GM12878 (cell line): ENCODE data around the gene CEACAM4. TPM values are rescaled to one million over a fixed set of nuclear protein-coding genes. Genes with fewer than 3 reads are reported as not detected.

Experiments
- ATAC-seq: fragments of 200-7000 bp; cut with Tn5 transposase; 3 replicates; pipeline ENCODE4 v1.9.1; 2020; ENCODE audit warnings: mild to moderate bottlenecking, moderate library complexity
- BruUV-seq: library from RNA; stranded (reverse); fragments of 400-500 nt; replicated peaks from 2 replicates; lab custom pipeline; 2021; lab: Mats Ljungman, UMichigan
- CTCF ChIA-PET: fragments of 300-600 bp; sonication (Branson Sonifier 250); formaldehyde crosslinking; extraction: SDS; loops from one replicate; lab custom pipeline; 2021; ENCODE audit warnings: inconsistent platforms; lab: Yijun Ruan, JAX
- POLR2A ChIA-PET: fragments of 350-600 bp; formaldehyde crosslinking; extraction: SDS; loops from one replicate; lab custom pipeline; 2021; ENCODE audit warnings: inconsistent platforms; lab: Charles Lee
- RAD21 ChIA-PET: fragments of 300-600 bp; sonication (Branson Sonifier 250); formaldehyde crosslinking; loops from one replicate; lab custom pipeline; 2023; ENCODE audit warnings: antibody characterized with exemption; ENCODE audit not compliant: unreplicated experiment; lab: Charles Lee
- SMC1A ChIA-PET: fragments of 300-600 bp; sonication (Branson Sonifier 250); formaldehyde crosslinking; loops from one replicate; lab custom pipeline; 2023; ENCODE audit not compliant: unreplicated experiment, uncharacterized antibody; lab: Charles Lee
- DNase-seq: peaks from one replicate; pipeline ENCODE4 v3.0.0-alpha.2; 2011; ENCODE audit warnings: low read depth, low spot score
- FAIRE-seq: peaks from 3 replicates; lab custom pipeline; 2011; peaks lifted over from hg19 to GRCh38; lab: Jason Lieb, UNC
- H2AFZ ChIP-seq: 2 replicates; pipeline ENCODE4 v1.6.0; 2011; ENCODE audit warnings: low read depth, low read length, control low read depth; ENCODE audit not compliant: control insufficient read depth
- H3K27ac ChIP-seq: 2 replicates; pipeline ENCODE4 v1.5.1; 2011; ENCODE audit warnings: control low read depth; ENCODE audit not compliant: control insufficient read depth, insufficient read depth
- H3K27me3 ChIP-seq, 2 experiments: replicated peaks in 1 of 2; 2 replicates each; pipeline versions ENCODE4 v1.6.0 to v1.6.1; 2011; ENCODE audit warnings: low read length in 1 of 2; ENCODE audit not compliant: control insufficient read depth in 2 of 2, insufficient read depth in 2 of 2
- H3K36me3 ChIP-seq, 2 experiments: 2 replicates each; pipeline ENCODE4 v1.5.1; 2011; ENCODE audit warnings: low read length in 1 of 2; ENCODE audit not compliant: control insufficient read depth in 2 of 2, insufficient read depth in 2 of 2
- H3K4me1 ChIP-seq: 2 replicates; pipeline ENCODE4 v1.6.1; 2011; ENCODE audit warnings: mild to moderate bottlenecking, low read length, moderate library complexity, mixed read lengths; ENCODE audit not compliant: control insufficient read depth, insufficient read depth
- H3K4me2 ChIP-seq: 2 replicates; pipeline ENCODE4 v1.6.0; 2011; ENCODE audit warnings: control low read depth; ENCODE audit not compliant: control insufficient read depth, insufficient read depth
- H3K4me3 ChIP-seq: fragments of 200-600 bp; sonication (generic); 2 replicates; pipeline ENCODE4 v1.5.1; 2016
- H3K79me2 ChIP-seq: 2 replicates; pipeline ENCODE4 v1.6.0; 2011; ENCODE audit warnings: low read length; ENCODE audit not compliant: control insufficient read depth, insufficient read depth
- H3K9ac ChIP-seq: 2 replicates; pipeline ENCODE4 v1.8.0; 2011; ENCODE audit warnings: low read length, control low read depth, mixed read lengths; ENCODE audit not compliant: control insufficient read depth, insufficient read depth
- H3K9me3 ChIP-seq: replicated peaks from 3 replicates; pipeline ENCODE4 v1.5.1; 2011; ENCODE audit warnings: mild to moderate bottlenecking, low read length; ENCODE audit not compliant: control insufficient read depth, insufficient read depth
- H4K20me1 ChIP-seq: 2 replicates; pipeline ENCODE4 v1.6.0; 2011; ENCODE audit not compliant: control insufficient read depth, insufficient read depth
- CREM ChIP-seq: IDR thresholded peaks from 2 replicates; pipeline ENCODE4 v1.6.1; 2014; ENCODE audit warnings: antibody characterized with exemption, low read depth
- CTCF ChIP-seq, 3 experiments: IDR thresholded peaks in 2 of 3; conservative IDR thresholded peaks in 1 of 3; 2 replicates each; pipeline ENCODE4 v1.5.1; 2011; ENCODE audit warnings: low read depth in 3 of 3, low read length in 3 of 3, mild to moderate bottlenecking in 3 of 3, control low read depth in 2 of 3, moderate library complexity in 2 of 3, inconsistent platforms in 1 of 3, mixed read lengths in 1 of 3; ENCODE audit not compliant: control insufficient read depth in 2 of 3, insufficient read depth in 1 of 3; ENCODE audit errors: extremely low read depth in 1 of 3
- KLF5 ChIP-seq: fragments of 450-650 bp; IDR thresholded peaks from 2 replicates; pipeline ENCODE4 v1.6.1; 2014; ENCODE audit warnings: mild to moderate bottlenecking; ENCODE audit not compliant: partially characterized antibody
- PBX3 ChIP-seq: IDR thresholded peaks from 2 replicates; pipeline ENCODE4 v1.6.1; 2011; ENCODE audit warnings: mild to moderate bottlenecking, low read depth, low read length, moderate library complexity; ENCODE audit not compliant: insufficient replicate concordance
- POU2F2 ChIP-seq: IDR thresholded peaks from 3 replicates; pipeline ENCODE4 v1.6.1; 2011; ENCODE audit warnings: low read depth, mild to moderate bottlenecking, low read length, borderline replicate concordance
- RAD21 ChIP-seq: IDR thresholded peaks from 2 replicates; pipeline ENCODE4 v1.6.1; 2011; ENCODE audit warnings: mild to moderate bottlenecking, low read depth, low read length, moderate library complexity; ENCODE audit not compliant: insufficient read depth
- SMC3 ChIP-seq: IDR thresholded peaks from 2 replicates; pipeline ENCODE4 v1.6.1; 2011; ENCODE audit warnings: low read length, improper control_type of control experiment, borderline replicate concordance
- YY1 ChIP-seq: IDR thresholded peaks from 2 replicates; pipeline ENCODE4 v1.6.1; 2011; ENCODE audit warnings: low read depth, mild to moderate bottlenecking, low read length
- ZNF24 ChIP-seq: fragments of 450-650 bp; IDR thresholded peaks from 2 replicates; pipeline ENCODE4 v1.6.1; 2017; ENCODE audit warnings: antibody characterized with exemption, mild to moderate bottlenecking
- ZNF622 ChIP-seq: fragments of 450-650 bp; IDR thresholded peaks from 2 replicates; pipeline ENCODE4 v1.6.1; 2017; ENCODE audit warnings: mild to moderate bottlenecking, inconsistent platforms
- WGBS: methylation state at CpG from one replicate; pipeline ENCODE4 v1.1.6; 2016; ENCODE audit warnings: low lambda C conversion rate; ENCODE audit not compliant: insufficient replicate concordance, insufficient coverage; ENCODE audit errors: missing lambda C conversion rate; 5-methylcytosine and 5-hydroxymethylcytosine counted together
- in situ Hi-C: fragments of 300-500 bp; cut with MboI; formaldehyde crosslinking; loops from 9 replicates; pipeline ENCODE4 v1.14.3; 2018; ENCODE audit warnings: mixed read lengths
- intact Hi-C: fragments of 100-400 bp; cut with micrococcal nuclease; formaldehyde crosslinking; loops from one replicate; pipeline ENCODE4 v1.14.2; 2022; ENCODE audit not compliant: unreplicated experiment
- polyA plus RNA-seq, 11 experiments: library from polyadenylated mRNA; depleted of rRNA in 4 of 11; unstranded in 6 of 11; stranded (reverse) in 5 of 11; fragments of >200 nt; fragmentation: Nextera tagmentation in 4 of 11; fragmentation: Illumina TruSeq in 1 of 11; extraction: Ambion mirVana in 4 of 11; extraction: Trizol in 1 of 11; gene quantifications; 1 replicate in 1 of 11; 2 replicates in 10 of 11; pipeline versions ENCODE4 v1.2.1 to v1.2.3, GENCODE V29; 2011 to 2016; ENCODE audit warnings: inconsistent platforms in 2 of 11, missing spikeins in 2 of 11, low read depth in 1 of 11
- total RNA-seq, 4 experiments: library from RNA; depleted of rRNA in 3 of 4; stranded (reverse); fragments of >200 nt in 3 of 4; fragmentation: Illumina TruSeq in 1 of 4; extraction: Trizol in 1 of 4; gene quantifications; 2 replicates each; pipeline versions ENCODE4 v1.2.1 to v1.2.3, GENCODE V29; 2013 to 2021

CEACAM4 gene
- total and polyA plus RNA-seq, 10 of the 15 experiments (the other 5 are each of a cell fraction or from before 2014, with no cell fraction given), result not detected

- FAIRE-seq (no peak), ATAC-seq (no peak), DNase-seq (no peak)
- ChIA-PET SMC1A (interaction anchor here (0.7 to 1.6 kb wide), 2 partner anchors 9 to 147 kb away, joined by 4 read pairs; no protein-coding TSS in a partner anchor), RAD21 (no interaction called here), CTCF (interaction anchor here (1.2 to 3.5 kb wide), 11 partner anchors 10 to 260 kb away, joined by 3 to 19 read pairs (median 5); partner anchors contain the start of gene CEACAM21), POLR2A (no interaction called here)
- no peaks in the 10 kb centered on the region for H3K4me1 ChIP-seq
- intact Hi-C loops, result no loop called here
- no peaks in the 10 kb centered on the region for H3K9me3 ChIP-seq
- no peak overlapping the region for H3K4me3 ChIP-seq
- H3K36me3 ChIP-seq, result no peaks in the 10 kb centered on the region
- no peak overlapping the region for H3K9ac ChIP-seq
- TF ChIP-seq ZNF24, result no peak
- in situ Hi-C loops, result no loop called here
- H3K79me2 ChIP-seq, result no peaks in the 10 kb centered on the region
- H3K27me3 ChIP-seq, result peaks cover 0 to 3% of the 10 kb centered on the region in 2 experiments; a peak in 3 of 4 replicates
- no peaks in the 10 kb centered on the region for H4K20me1 ChIP-seq
- no peak overlapping the region for H3K27ac ChIP-seq
- H3K4me2 ChIP-seq, result no peak overlapping the region
- no peak overlapping the region for H2AFZ ChIP-seq
- 4% methylated on average over 3 of the region's 3 CpGs for WGBS
- BruUV-seq, result no TSS peak
These were observed 31.0 kb downstream of the CEACAM4 start for GRCh38 chr19:41595890-41596280.

- ChIA-PET SMC1A (interaction anchor here (0.7 to 1.6 kb wide), 2 partner anchors 10 to 147 kb away, joined by 4 read pairs; no protein-coding TSS in a partner anchor), POLR2A (no interaction called here), RAD21 (no interaction called here), CTCF (interaction anchor here (1.2 to 3.5 kb wide), 13 partner anchors 11 to 259 kb away, joined by 3 to 19 read pairs (median 5); partner anchors contain the start of gene CEACAM21)
- ATAC-seq, result peak; percentile 95
- Histone ChIP-seq H4K20me1 (no peaks in the 10 kb centered on the region), H2AFZ (no peak overlapping the region), H3K27me3 (peaks cover 0 to 3% of the 10 kb centered on the region in 2 experiments; a peak in 2 of 4 replicates), H3K9me3 (no peaks in the 10 kb centered on the region), H3K9ac (no peak overlapping the region), H3K4me1 (no peaks in the 10 kb centered on the region), H3K27ac (no peak overlapping the region), H3K4me3 (no peak overlapping the region), H3K4me2 (no peak overlapping the region), H3K79me2 (no peaks in the 10 kb centered on the region), H3K36me3 (no peaks in the 10 kb centered on the region)
- DNase-seq, result peak; percentile 40
- intact Hi-C loops, result no loop called here
- BruUV-seq, result no TSS peak
- in situ Hi-C loops, result no loop called here
- peak; percentile 97 for FAIRE-seq
- 25% methylated on average over 4 of the region's 4 CpGs for WGBS
- TF ChIP-seq YY1 (peak; percentile 25; the same call in 1 of the 2 replicates), POU2F2 (peak; percentile 11; the same call in 1 of the 3 replicates), CTCF (IDR thresholded peaks at IDR 0.05 in 2 of 3, conservative IDR thresholded peaks at IDR 0.05 in 1 of 3; ENCODE audit: control insufficient read depth in 2 of 3, extremely low read depth in 1 of 3, insufficient read depth in 1 of 3, low read depth in 3 of 3, low read length in 3 of 3) (peak; percentile 75 to 83 (median 77)), PBX3 (no peak), ZNF622 (no peak), RAD21 (peak; percentile 82), CREM (0 out of 2 replicates have a peak, but pooled peaks have one; percentile 32), SMC3 (peak; percentile 48; the same call in 1 of the 2 replicates), KLF5 (no peak)
These were observed 31.5 kb downstream of the CEACAM4 start for GRCh38 chr19:41595258-41595889.
